ENCODE results near the gene CRKL.

- TF ChIP-seq CTCF (IDR thresholded peaks at IDR 0.05; ENCODE audit: borderline replicate concordance, extremely low read depth, low read length, poor library complexity, severe bottlenecking) (no peak), EZH2 (IDR thresholded peaks at IDR 0.05; ENCODE audit: borderline replicate concordance, low read depth, low read length, severe bottlenecking) (no peak)
Measured at GRCh38 chr22:20965104-20965887, 48.1 kb downstream of the CRKL start.

All from DND-41 (cell line).